ENCODE measurements around the gene ACADL.

- TF ChIP-seq CTCF (IDR thresholded peaks at IDR 0.05) (no peak), EZH2 (IDR thresholded peaks at IDR 0.05) (no peak)
These were observed 66.2 kb downstream of the ACADL start for GRCh38 chr2:210159059-210159458.
